GM04504 (cell line): ENCODE data around the gene BCKDHA.
"Not testable (repeated sequence)": the region's sequence is repeated elsewhere in the genome, so short reads cannot be mapped to it uniquely, and the experiment has no call there.

Experiments used
- DNase-seq: peaks from one replicate; pipeline ENCODE4 v3.0.0-alpha.2; 2012; ENCODE audit warnings: low read depth

Gene BCKDHA

GRCh38 chr19:41405776-41406175 lies 8.2 kb downstream of the BCKDHA start:
- no peak for DNase-seq

- DNase-seq: no peak
Observed at GRCh38 chr19:41407271-41407670, 9.7 kb downstream of the BCKDHA start.

GRCh38 chr19:41408256-41408655 lies 10.6 kb downstream of the BCKDHA start:
- DNase-seq: no peak

- not testable (repeated sequence) for DNase-seq
Observed at GRCh38 chr19:41408846-41409245, 11.2 kb downstream of the BCKDHA start.

- DNase-seq: no peak
Observed at GRCh38 chr19:41409288-41409687, 11.7 kb downstream of the BCKDHA start.

- no peak for DNase-seq
Observed at GRCh38 chr19:41410336-41411054, 12.9 kb downstream of the BCKDHA start.

GRCh38 chr19:41411100-41411967 lies 13.7 kb downstream of the BCKDHA start:
- no peak for DNase-seq

- DNase-seq: no peak
Observed at GRCh38 chr19:41411968-41412265, 14.3 kb downstream of the BCKDHA start.

GRCh38 chr19:41412953-41413352 lies 15.3 kb downstream of the BCKDHA start:
- DNase-seq: no peak

GRCh38 chr19:41413947-41414346 lies 16.3 kb downstream of the BCKDHA start:
- DNase-seq: no peak

- DNase-seq: no peak
Observed at GRCh38 chr19:41414461-41414860, 16.8 kb downstream of the BCKDHA start.

GRCh38 chr19:41415154-41415571 lies 17.5 kb downstream of the BCKDHA start:
- no peak for DNase-seq

- no peak for DNase-seq
Observed at GRCh38 chr19:41416194-41416674, 18.6 kb downstream of the BCKDHA start.

- no peak for DNase-seq
Observed at GRCh38 chr19:41420101-41420880, 22.7 kb downstream of the BCKDHA start.

GRCh38 chr19:41421314-41421713 lies 23.7 kb downstream of the BCKDHA start:
- DNase-seq: no peak

GRCh38 chr19:41421973-41422372 lies 24.4 kb downstream of the BCKDHA start:
- DNase-seq: no peak

- no peak for DNase-seq
Observed at GRCh38 chr19:41422456-41422855, 24.8 kb downstream of the BCKDHA start.

- DNase-seq: no peak
Observed at GRCh38 chr19:41422955-41423354, 25.3 kb downstream of the BCKDHA start.

GRCh38 chr19:41424335-41425173 lies 26.9 kb downstream of the BCKDHA start:
- no peak for DNase-seq

- no peak for DNase-seq
Observed at GRCh38 chr19:41425174-41426115, 27.8 kb downstream of the BCKDHA start.
